Panc1 (cell line): ENCODE measurements around the gene HCRT. TPM values are rescaled to one million over a fixed set of nuclear protein-coding genes. Genes with fewer than 3 reads are reported as not detected.

Experiments
- ATAC-seq: fragments of 200-7000 bp; cut with Tn5 transposase; 2 replicates; pipeline ENCODE4 v1.9.1; 2020; ENCODE audit warnings: mild to moderate bottlenecking, moderate library complexity
- BruUV-seq: library from RNA; stranded (reverse); fragments of 400-500 nt; replicated peaks from 2 replicates; lab custom pipeline; 2021; lab: Mats Ljungman, UMichigan
- CTCF ChIA-PET: fragments of 300-600 bp; sonication (Branson Sonifier 250); formaldehyde crosslinking; loops from one replicate; lab custom pipeline; 2022; ENCODE audit warnings: antibody characterized with exemption; lab: Charles Lee
- POLR2A ChIA-PET: fragments of 300-600 bp; sonication (Branson Sonifier 250); formaldehyde crosslinking; loops from one replicate; lab custom pipeline; 2022; ENCODE audit warnings: antibody characterized with exemption; lab: Charles Lee
- DNase-seq: peaks from one replicate; pipeline ENCODE4 v3.0.0-alpha.2; 2010; ENCODE audit warnings: low read depth, low spot score
- H3K27ac ChIP-seq: 2 replicates; pipeline ENCODE4 v1.5.1; 2011; ENCODE audit warnings: mild to moderate bottlenecking, low read length, inconsistent platforms
- H3K27me3 ChIP-seq: fragments of 200-500 bp; sonication (Bioruptor generic); 2 replicates; pipeline ENCODE4 v1.6.0; 2014; ENCODE audit warnings: low read length, inconsistent platforms; ENCODE audit not compliant: control insufficient read depth, insufficient read depth
- H3K36me3 ChIP-seq: fragments of 200-500 bp; sonication (Bioruptor generic); 2 replicates; pipeline ENCODE4 v1.5.1; 2014; ENCODE audit warnings: inconsistent platforms, mild to moderate bottlenecking, low read length, moderate library complexity; ENCODE audit not compliant: control insufficient read depth, insufficient read depth
- H3K4me1 ChIP-seq: 2 replicates; pipeline ENCODE4 v1.5.1; 2011; ENCODE audit warnings: inconsistent platforms, mild to moderate bottlenecking, low read length, moderate library complexity; ENCODE audit not compliant: control insufficient read depth, insufficient read depth
- H3K4me3 ChIP-seq, 2 experiments: 2 replicates each; pipeline ENCODE4 v1.5.1; 2011 to 2012; ENCODE audit warnings: low read depth in 2 of 2, low read length in 2 of 2, mild to moderate bottlenecking in 2 of 2, inconsistent platforms in 1 of 2, moderate library complexity in 1 of 2
- H3K9me3 ChIP-seq: fragments of 200-500 bp; sonication (Bioruptor generic); 2 replicates; pipeline ENCODE4 v1.5.1; 2014; ENCODE audit warnings: low read depth, mild to moderate bottlenecking, inconsistent platforms, low read length, moderate library complexity; ENCODE audit not compliant: control insufficient read depth, insufficient read depth
- CTCF ChIP-seq: fragments of 450-650 bp; IDR thresholded peaks from 2 replicates; pipeline ENCODE4 v1.5.1; 2017; ENCODE audit warnings: mild to moderate bottlenecking
- POLR2AphosphoS5 ChIP-seq: IDR thresholded peaks from 2 replicates; pipeline ENCODE4 v1.6.1; 2012; ENCODE audit warnings: mild to moderate bottlenecking, low read depth, low read length, moderate library complexity
- SIN3A ChIP-seq: IDR thresholded peaks from 2 replicates; pipeline ENCODE4 v1.6.1; 2012; ENCODE audit warnings: low read depth, mild to moderate bottlenecking, low read length, moderate library complexity, borderline replicate concordance; ENCODE audit not compliant: insufficient read depth
- TCF7L2 ChIP-seq: IDR thresholded peaks from 2 replicates; pipeline ENCODE4 v1.6.1; 2011; ENCODE audit warnings: mild to moderate bottlenecking, low read depth, low read length, inconsistent platforms
- in situ Hi-C: cut with HindIII; loops from 2 replicates; pipeline ENCODE4 v1.10.0; 2016; ENCODE audit warnings: low sequenced_read_pairs, low pct_unique_long_range_greater_than_20kb
- intact Hi-C: fragments of 100-400 bp; cut with micrococcal nuclease; formaldehyde crosslinking; loops from one replicate; pipeline ENCODE4 v1.10.0; 2022; ENCODE audit not compliant: unreplicated experiment
- total RNA-seq: library from RNA; stranded (reverse); gene quantifications from one replicate; pipeline ENCODE4 v1.2.1, GENCODE V29; 2021; ENCODE audit not compliant: unreplicated experiment
- TF ChIP-seq, protein P1 (sequence below), 2 experiments: IDR thresholded peaks; 2 replicates each; pipeline ENCODE4 v1.6.1; 2011 to 2012; ENCODE audit warnings: low read depth in 2 of 2, control low read depth in 1 of 2, low read length in 1 of 2, mild to moderate bottlenecking in 1 of 2, moderate library complexity in 1 of 2; ENCODE audit not compliant: insufficient read depth in 1 of 2

The HCRT gene
- total RNA-seq, 1 experiment from 2014 or later = not detected

DNA sequence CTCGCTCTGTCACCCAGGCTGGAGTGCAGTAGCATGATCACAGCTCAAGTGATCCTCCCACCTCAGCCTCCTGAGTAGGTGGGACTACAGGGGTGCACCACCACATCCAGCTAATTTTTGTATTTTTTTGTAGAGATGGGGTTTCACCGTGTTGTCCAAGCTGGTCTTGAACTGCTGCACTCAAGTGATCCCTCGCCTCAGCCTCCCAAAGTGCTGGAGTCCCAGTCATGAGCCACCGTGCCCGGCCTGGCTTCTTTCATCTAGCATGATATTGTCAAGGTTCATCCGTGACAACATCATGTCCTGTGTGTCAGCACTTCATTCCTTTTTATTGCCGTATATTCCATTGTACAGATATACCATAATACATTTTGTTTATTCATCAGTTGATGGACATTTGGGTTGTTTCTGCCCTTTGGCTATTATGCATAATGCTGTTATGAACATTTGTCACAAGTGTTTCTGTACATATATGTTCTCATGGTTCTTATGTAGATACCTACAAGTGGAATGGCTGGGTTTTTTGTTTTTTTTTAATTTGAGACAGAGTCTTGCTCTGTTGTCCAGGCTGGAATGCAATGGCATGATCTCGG lies 12.4 kb upstream of the HCRT start:
- no peak overlapping the region for H3K27ac ChIP-seq
- no peaks in the 10 kb centered on the region; the same call in 1 of the 2 replicates for H3K4me1 ChIP-seq
- POLR2A ChIA-PET = no interaction called here
- no peak for ATAC-seq
- TF ChIP-seq, protein P1, sequence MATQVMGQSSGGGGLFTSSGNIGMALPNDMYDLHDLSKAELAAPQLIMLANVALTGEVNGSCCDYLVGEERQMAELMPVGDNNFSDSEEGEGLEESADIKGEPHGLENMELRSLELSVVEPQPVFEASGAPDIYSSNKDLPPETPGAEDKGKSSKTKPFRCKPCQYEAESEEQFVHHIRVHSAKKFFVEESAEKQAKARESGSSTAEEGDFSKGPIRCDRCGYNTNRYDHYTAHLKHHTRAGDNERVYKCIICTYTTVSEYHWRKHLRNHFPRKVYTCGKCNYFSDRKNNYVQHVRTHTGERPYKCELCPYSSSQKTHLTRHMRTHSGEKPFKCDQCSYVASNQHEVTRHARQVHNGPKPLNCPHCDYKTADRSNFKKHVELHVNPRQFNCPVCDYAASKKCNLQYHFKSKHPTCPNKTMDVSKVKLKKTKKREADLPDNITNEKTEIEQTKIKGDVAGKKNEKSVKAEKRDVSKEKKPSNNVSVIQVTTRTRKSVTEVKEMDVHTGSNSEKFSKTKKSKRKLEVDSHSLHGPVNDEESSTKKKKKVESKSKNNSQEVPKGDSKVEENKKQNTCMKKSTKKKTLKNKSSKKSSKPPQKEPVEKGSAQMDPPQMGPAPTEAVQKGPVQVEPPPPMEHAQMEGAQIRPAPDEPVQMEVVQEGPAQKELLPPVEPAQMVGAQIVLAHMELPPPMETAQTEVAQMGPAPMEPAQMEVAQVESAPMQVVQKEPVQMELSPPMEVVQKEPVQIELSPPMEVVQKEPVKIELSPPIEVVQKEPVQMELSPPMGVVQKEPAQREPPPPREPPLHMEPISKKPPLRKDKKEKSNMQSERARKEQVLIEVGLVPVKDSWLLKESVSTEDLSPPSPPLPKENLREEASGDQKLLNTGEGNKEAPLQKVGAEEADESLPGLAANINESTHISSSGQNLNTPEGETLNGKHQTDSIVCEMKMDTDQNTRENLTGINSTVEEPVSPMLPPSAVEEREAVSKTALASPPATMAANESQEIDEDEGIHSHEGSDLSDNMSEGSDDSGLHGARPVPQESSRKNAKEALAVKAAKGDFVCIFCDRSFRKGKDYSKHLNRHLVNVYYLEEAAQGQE (IDR thresholded peaks at IDR 0.05; ENCODE audit: insufficient read depth in 1 of 2, low read depth in 2 of 2, low read length in 1 of 2) = no peak
- TF ChIP-seq POLR2AphosphoS5 = no peak
- TF ChIP-seq TCF7L2 = no peak
- TF ChIP-seq SIN3A = no peak
- TF ChIP-seq CTCF = no peak
- intact Hi-C loops = no loop called here
- H3K36me3 ChIP-seq = no peaks in the 10 kb centered on the region
- H3K27me3 ChIP-seq = no peaks in the 10 kb centered on the region
- in situ Hi-C loops = no loop called here
- BruUV-seq = no TSS peak
- CTCF ChIA-PET = interaction anchor here (1.5 kb wide), 1 partner anchor 24 kb away, joined by 4 read pairs; no protein-coding TSS in a partner anchor
- H3K4me3 ChIP-seq = no peak overlapping the region
- no peaks in the 10 kb centered on the region for H3K9me3 ChIP-seq
- no peak for DNase-seq

GRCh38 chr17:42193969-42194899 lies 9.0 kb upstream of the HCRT start, which contains the start of gene GHDC:
GHDC (minus strand) TSS chr17:42194494; CDS start chr17:42193581, 913 bp downstream.
- Histone ChIP-seq H3K9me3 (no peaks in the 10 kb centered on the region), H3K4me3 (peak within 1 kb of the TSS; percentile 61 to 82), H3K36me3 (no peaks in the 10 kb centered on the region), H3K27ac (peak within 1 kb of the TSS; percentile 89), H3K4me1 (no peaks in the 10 kb centered on the region), H3K27me3 (no peaks in the 10 kb centered on the region)
- in situ Hi-C loops = no loop called here
- BruUV-seq = no TSS peak
- TF ChIP-seq TCF7L2 (no peak), SIN3A (no peak), CTCF (no peak), POLR2AphosphoS5 (peak; percentile 61; the same call in 1 of the 2 replicates)
- TF ChIP-seq, protein P1 (IDR thresholded peaks at IDR 0.05; ENCODE audit: insufficient read depth in 1 of 2, low read depth in 2 of 2, low read length in 1 of 2) = 0 out of 4 replicates have a peak, but pooled peaks of 1 of the 2 experiments have one; percentile 18
- ATAC-seq = peak; percentile 92
- intact Hi-C loops = no loop called here
- ChIA-PET CTCF (no interaction called here), POLR2A (interaction anchor here (0.6 kb wide), 1 partner anchor 164 kb away, joined by 13 read pairs; no protein-coding TSS in a partner anchor)
- DNase-seq = no peak
